ENCODE data around the gene KCNJ9. TPM values are rescaled to one million over a fixed set of nuclear protein-coding genes. Genes with fewer than 3 reads are reported as not detected.
A peak's percentile ranks its signal among the peaks of the same experiment; 100 is the strongest.

Gene KCNJ9
- total and polyA plus RNA-seq, 2 of the 4 experiments (the other 2 are of a cell fraction) = not detected

- Histone ChIP-seq H3K23ac (ENCODE audit: low read depth, low read length) (no peak overlapping the region), H4K20me1 (ENCODE audit: insufficient read depth, low read length) (no peaks in the 10 kb centered on the region), H2AK9ac (replicated peaks; ENCODE audit: low read depth, low read length, poor library complexity) (no peak overlapping the region), H2BK5ac (ENCODE audit: low read depth, low read length, poor library complexity, severe bottlenecking) (peak overlapping the region; percentile 48), H3K18ac (ENCODE audit: low read depth, low read length) (peak overlapping the region; percentile 4; the same call in 1 of the 2 replicates), H4K91ac (ENCODE audit: insufficient read depth, low read depth, low read length) (peak overlapping the region; percentile 29), H3K56ac (ENCODE audit: extremely low read depth, insufficient read depth, low read length) (no peak overlapping the region), H4K5ac (ENCODE audit: low read depth, low read length) (no peak overlapping the region), H2BK120ac (ENCODE audit: low read depth, low read length) (peak overlapping the region; percentile 91), H2BK20ac (ENCODE audit: low read depth, low read length) (peak overlapping the region; percentile 81), H2AK5ac (ENCODE audit: low read depth, low read length) (peak overlapping the region; percentile 73), H2AFZ (replicated peaks; ENCODE audit: low read length, poor library complexity) (no peak overlapping the region), H3K4ac (ENCODE audit: low read depth, low read length) (peak overlapping the region; percentile 89), H3K14ac (replicated peaks; ENCODE audit: low read depth, low read length) (peak overlapping the region; percentile 88), H3K79me1 (ENCODE audit: low read depth in 1 of 2, low read length in 2 of 2) (no peaks in the 10 kb centered on the region), H3K4me1 (ENCODE audit: control insufficient read depth, insufficient read depth, low read length) (peaks cover 17% of the 10 kb centered on the region), H3K4me2 (ENCODE audit: low read depth, low read length) (no peak overlapping the region), H4K8ac (ENCODE audit: low read depth in 2 of 2, low read length in 2 of 2) (peak overlapping the region; percentile 10 to 56; a peak in 3 of 4 replicates), H2BK15ac (ENCODE audit: low read depth, low read length) (peak overlapping the region; percentile 24; the same call in 1 of the 3 replicates), H3K36me3 (ENCODE audit: control insufficient read depth, insufficient read depth, low read length) (no peaks in the 10 kb centered on the region), H3K9ac (ENCODE audit: low read depth, low read length) (no peak overlapping the region), H3K27me3 (ENCODE audit: control insufficient read depth, insufficient read depth, low read length) (no peaks in the 10 kb centered on the region), H3K9me3 (ENCODE audit: control insufficient read depth, insufficient read depth, low read length) (no peaks in the 10 kb centered on the region), H3K9me1 (ENCODE audit: insufficient read depth, low read length) (peaks cover 26% of the 10 kb centered on the region), H3K27ac (ENCODE audit: insufficient read depth, low read length) (peak overlapping the region; percentile 21; the same call in 1 of the 2 replicates), H3K4me3 (ENCODE audit: insufficient read depth, low read depth, low read length) (no peak overlapping the region)
- WGBS, 2 experiments (ENCODE audit: extremely low coverage in 2 of 2, insufficient read length in 1 of 2) = 40% methylated on average over 1 of the region's 8 CpGs; no CpG with 5 or more reads in 1 of the 2 experiments
- dilution Hi-C loops (cut with HindIII; ENCODE audit: low sequenced_read_pairs, unreplicated experiment) = no loop called here
- DNase-seq = peak; percentile 89
- ATAC-seq (ENCODE audit: low read depth) = peak; percentile 83
- in situ Hi-C loops (cut with MboI; ENCODE audit: low sequenced_read_pairs) = no loop called here
- ChIA-PET CTCF (interaction anchor here (0.6 to 1.9 kb wide), 6 partner anchors 20 to 118 kb away, joined by 3 to 7 read pairs (median 3); no protein-coding TSS in a partner anchor), POLR2A (ENCODE audit: unreplicated experiment) (no interaction called here)
- BruUV-seq (replicated peaks) = no TSS peak
- intact Hi-C loops (cut with micrococcal nuclease) = no loop called here
- TF ChIP-seq MXI1 (IDR thresholded peaks at IDR 0.05; ENCODE audit: borderline replicate concordance, low read depth, low read length) (0 out of 2 replicates have a peak, but pooled peaks have one; percentile 25), MAZ (IDR thresholded peaks at IDR 0.05; ENCODE audit: borderline replicate concordance, low read depth, low read length) (peak; percentile 1; the same call in 1 of the 2 replicates), SMC3 (IDR thresholded peaks at IDR 0.05; ENCODE audit: low read depth, low read length) (no peak), USF2 (IDR thresholded peaks at IDR 0.05; ENCODE audit: low read depth, low read length) (peak; percentile 26; the same call in 1 of the 2 replicates), CTCF (conservative IDR thresholded peaks at IDR 0.05; ENCODE audit: low read depth, low read length) (peak; percentile 46), ELK1 (IDR thresholded peaks at IDR 0.05; ENCODE audit: borderline replicate concordance, low read depth, low read length) (no peak), CEBPB (IDR thresholded peaks at IDR 0.05; ENCODE audit: low read depth, low read length) (peak; percentile 93), FOS (IDR thresholded peaks at IDR 0.05; ENCODE audit: low read depth, low read length) (peak; percentile 76), BHLHE40 (IDR thresholded peaks at IDR 0.05; ENCODE audit: low read depth, low read length) (peak; percentile 41), RFX5 (IDR thresholded peaks at IDR 0.05; ENCODE audit: low read depth, low read length) (no peak), MAFK (IDR thresholded peaks at IDR 0.05; ENCODE audit: low read depth, low read length) (no peak), POLR2A (IDR thresholded peaks at IDR 0.05; ENCODE audit: low read depth, low read length) (no peak), RCOR1 (IDR thresholded peaks at IDR 0.05; ENCODE audit: insufficient replicate concordance, low read length) (no peak), RAD21 (IDR thresholded peaks at IDR 0.05; ENCODE audit: low read length) (no peak)
These were observed 43.6 kb downstream of the KCNJ9 start for GRCh38 chr1:160124705-160125478.

Measured in IMR-90 (cell line).